Amniotic stem cell (primary cell): Measurements from ENCODE around the gene SLC12A7.
"Not testable (repeated sequence)": the region's sequence is repeated elsewhere in the genome, so short reads cannot be mapped to it uniquely, and the experiment has no call there.

ENCODE experiments used
- DNase-seq: peaks from one replicate; lab custom pipeline; 2025; lab: John Stamatoyannopoulos, UW

SLC12A7 gene

GRCh38 chr5:1095990-1096363 lies 15.9 kb downstream of the SLC12A7 start:
- DNase-seq, result no peak

- DNase-seq, result no peak
Observed at GRCh38 chr5:1095302-1095989, 16.4 kb downstream of the SLC12A7 start.

- no peak for DNase-seq
Observed at GRCh38 chr5:1094670-1095190, 17.1 kb downstream of the SLC12A7 start.

- no peak for DNase-seq
Observed at GRCh38 chr5:1093361-1093760, 18.5 kb downstream of the SLC12A7 start.

GRCh38 chr5:1092122-1092521 lies 19.7 kb downstream of the SLC12A7 start:
- DNase-seq, result no peak

- DNase-seq, result no peak
Observed at GRCh38 chr5:1091632-1092031, 20.2 kb downstream of the SLC12A7 start.

- DNase-seq, result no peak
Observed at GRCh38 chr5:1090538-1090937, 21.3 kb downstream of the SLC12A7 start.

- DNase-seq, result no peak
Observed at GRCh38 chr5:1089621-1090040, 22.2 kb downstream of the SLC12A7 start.

GRCh38 chr5:1089146-1089545 lies 22.7 kb downstream of the SLC12A7 start:
- no peak for DNase-seq

- no peak for DNase-seq
Observed at GRCh38 chr5:1088726-1089125, 23.1 kb downstream of the SLC12A7 start.

- DNase-seq, result no peak
Observed at GRCh38 chr5:1088031-1088430, 23.8 kb downstream of the SLC12A7 start.

GRCh38 chr5:1087428-1087827 lies 24.4 kb downstream of the SLC12A7 start:
- no peak for DNase-seq

- DNase-seq, result no peak
Observed at GRCh38 chr5:1086871-1087270, 25.0 kb downstream of the SLC12A7 start.

- no peak for DNase-seq
Observed at GRCh38 chr5:1086137-1086536, 25.7 kb downstream of the SLC12A7 start.

- DNase-seq, result no peak
Observed at GRCh38 chr5:1085391-1085790, 26.5 kb downstream of the SLC12A7 start.

GRCh38 chr5:1083823-1084605 lies 27.8 kb downstream of the SLC12A7 start:
- DNase-seq, result no peak

- not testable (repeated sequence) for DNase-seq
Observed at GRCh38 chr5:1083026-1083425, 28.8 kb downstream of the SLC12A7 start.

- no peak for DNase-seq
Observed at GRCh38 chr5:1081519-1081918, 30.3 kb downstream of the SLC12A7 start.

- DNase-seq, result no peak
Observed at GRCh38 chr5:1080432-1080831, 31.4 kb downstream of the SLC12A7 start.

- DNase-seq, result no peak
Observed at GRCh38 chr5:1079961-1080360, 31.9 kb downstream of the SLC12A7 start.

- no peak for DNase-seq
Observed at GRCh38 chr5:1079486-1079885, 32.4 kb downstream of the SLC12A7 start.

- no peak for DNase-seq
Observed at GRCh38 chr5:1078851-1079250, 33.0 kb downstream of the SLC12A7 start.

- DNase-seq, result no peak
Observed at GRCh38 chr5:1078206-1078605, 33.7 kb downstream of the SLC12A7 start.
